ENCODE data around the gene ARRB2. TPM values are rescaled to one million over a fixed set of nuclear protein-coding genes. Genes with fewer than 3 reads are reported as not detected.
A peak's percentile ranks its signal among the peaks of the same experiment; 100 is the strongest.

ARRB2 gene
- 152 TPM for polyA plus RNA-seq (2012; ENCODE audit: insufficient read length, low read depth)

DNA sequence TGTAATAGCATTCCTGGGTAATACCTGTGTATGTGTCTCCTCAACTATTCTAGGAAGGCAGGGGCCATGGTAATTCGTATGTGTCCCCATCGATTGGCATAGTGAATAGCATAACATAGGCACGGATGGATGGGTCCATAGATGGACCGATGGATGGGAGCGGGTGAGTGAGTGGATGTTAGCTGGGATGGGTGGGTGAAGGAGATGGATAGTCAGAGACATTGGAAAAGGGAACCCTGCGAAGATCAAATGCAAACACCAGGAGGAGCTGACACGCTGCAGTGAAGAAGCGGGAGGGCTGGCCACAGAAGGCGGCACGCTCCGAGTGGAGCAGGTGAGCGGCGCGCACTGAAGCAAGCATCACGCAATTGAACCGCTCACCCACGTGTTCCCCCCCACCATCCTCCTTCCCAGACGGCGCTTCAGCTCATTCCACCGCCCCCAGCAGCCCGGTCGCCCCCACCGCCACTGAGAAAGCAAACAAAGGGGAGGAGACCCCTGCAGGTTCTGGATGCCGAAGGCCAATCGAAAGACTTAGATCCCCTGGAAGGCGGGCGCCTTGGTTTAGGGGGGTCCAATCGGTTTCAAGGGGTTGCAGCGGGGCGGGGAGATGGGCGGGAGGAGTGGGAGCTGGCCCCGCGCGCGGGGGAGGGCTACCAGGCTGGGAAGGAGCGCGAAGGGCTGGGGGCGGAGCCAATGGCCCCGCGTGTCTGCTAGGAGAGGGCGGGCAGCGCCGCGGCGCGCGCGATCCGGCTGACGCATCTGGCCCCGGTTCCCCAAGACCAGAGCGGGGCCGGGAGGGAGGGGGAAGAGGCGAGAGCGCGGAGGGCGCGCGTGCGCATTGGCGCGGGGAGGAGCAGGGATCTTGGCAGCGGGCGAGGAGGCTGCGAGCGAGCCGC lies at the start of gene ARRB2:
ARRB2 (plus strand) TSS at position 839 of the 899 bp plus-strand sequence. CDS start 90 bp downstream, outside the sequence.
- peak; percentile 57; the same call in 1 of the 2 replicates for TF ChIP-seq POLR2AphosphoS5 (IDR thresholded peaks at IDR 0.05; ENCODE audit: low read depth, low read length)
- 0 out of 4 replicates have a peak, but pooled peaks of 1 of the 2 experiments have one; percentile 5 for TF ChIP-seq REST (IDR thresholded peaks at IDR 0.05; ENCODE audit: insufficient read depth in 1 of 2, low read depth in 2 of 2, low read length in 2 of 2)
- TF ChIP-seq SIN3A (IDR thresholded peaks at IDR 0.05; ENCODE audit: borderline replicate concordance, insufficient read depth, low read length) = peak; percentile 44; the same call in 1 of the 2 replicates
- 0 out of 2 replicates have a peak, but pooled peaks have one; percentile 21 for TF ChIP-seq TAF1 (IDR thresholded peaks at IDR 0.05; ENCODE audit: borderline replicate concordance, insufficient read depth, low read length)
- peak; percentile 69 for TF ChIP-seq FOXP2 (optimal IDR thresholded peaks at IDR 0.05; ENCODE audit: borderline replicate concordance, extremely low read depth, extremely low read length, insufficient read depth)

DNA sequence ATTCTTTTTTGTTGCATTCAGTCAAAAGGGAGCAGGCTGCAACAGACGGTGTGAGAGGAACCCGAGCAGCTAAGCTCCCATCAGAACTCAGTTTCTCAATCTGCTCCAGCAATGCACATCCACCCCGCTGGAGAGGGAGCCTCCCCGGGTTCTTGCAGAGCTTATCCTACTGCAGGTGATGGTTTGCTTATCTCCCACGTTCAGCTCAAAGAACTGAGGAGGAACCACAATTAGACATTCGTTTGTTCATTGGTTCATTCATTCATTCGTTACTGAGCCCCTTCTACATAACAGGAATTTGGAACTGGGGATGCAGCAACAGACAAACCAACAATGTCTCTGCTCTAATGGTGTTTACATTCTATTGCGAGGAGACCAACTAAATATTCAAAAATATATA lies 46.7 kb upstream of the ARRB2 start:
- TF ChIP-seq TAF1 (IDR thresholded peaks at IDR 0.05; ENCODE audit: borderline replicate concordance, insufficient read depth, low read length) (no peak), POLR2AphosphoS5 (IDR thresholded peaks at IDR 0.05; ENCODE audit: low read depth, low read length) (no peak), FOXP2 (optimal IDR thresholded peaks at IDR 0.05; ENCODE audit: borderline replicate concordance, extremely low read depth, extremely low read length, insufficient read depth) (no peak), SIN3A (IDR thresholded peaks at IDR 0.05; ENCODE audit: borderline replicate concordance, insufficient read depth, low read length) (no peak), REST (IDR thresholded peaks at IDR 0.05; ENCODE audit: insufficient read depth in 1 of 2, low read depth in 2 of 2, low read length in 2 of 2) (no peak)

GRCh38 chr17:4664230-4664629 lies 46.2 kb upstream of the ARRB2 start:
- TF ChIP-seq REST (IDR thresholded peaks at IDR 0.05; ENCODE audit: insufficient read depth in 1 of 2, low read depth in 2 of 2, low read length in 2 of 2) (no peak), FOXP2 (optimal IDR thresholded peaks at IDR 0.05; ENCODE audit: borderline replicate concordance, extremely low read depth, extremely low read length, insufficient read depth) (no peak), POLR2AphosphoS5 (IDR thresholded peaks at IDR 0.05; ENCODE audit: low read depth, low read length) (no peak), TAF1 (IDR thresholded peaks at IDR 0.05; ENCODE audit: borderline replicate concordance, insufficient read depth, low read length) (no peak), SIN3A (IDR thresholded peaks at IDR 0.05; ENCODE audit: borderline replicate concordance, insufficient read depth, low read length) (no peak)

DNA sequence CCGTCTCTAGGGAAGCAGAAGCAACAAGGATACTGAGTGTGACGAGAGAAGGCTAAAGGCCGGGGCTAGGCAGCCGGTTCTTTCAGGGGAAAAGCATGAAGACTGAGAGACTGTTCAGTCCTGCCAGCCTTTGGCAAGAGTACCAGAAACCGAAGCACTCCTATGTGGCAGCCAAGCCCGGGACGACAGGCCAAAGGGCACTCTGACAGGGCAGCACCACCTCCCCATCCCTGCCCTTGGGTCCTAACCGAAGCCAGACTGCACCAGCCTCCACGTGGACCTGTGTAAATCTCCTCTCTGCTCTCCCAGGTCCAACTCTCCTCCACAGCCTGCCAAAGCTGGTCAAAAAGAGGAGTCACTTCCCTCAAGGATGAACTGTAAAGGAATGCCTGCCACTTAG lies 45.4 kb upstream of the ARRB2 start:
- TF ChIP-seq TAF1 (IDR thresholded peaks at IDR 0.05; ENCODE audit: borderline replicate concordance, insufficient read depth, low read length) = no peak
- no peak for TF ChIP-seq POLR2AphosphoS5 (IDR thresholded peaks at IDR 0.05; ENCODE audit: low read depth, low read length)
- TF ChIP-seq REST (IDR thresholded peaks at IDR 0.05; ENCODE audit: insufficient read depth in 1 of 2, low read depth in 2 of 2, low read length in 2 of 2) = no peak
- no peak for TF ChIP-seq SIN3A (IDR thresholded peaks at IDR 0.05; ENCODE audit: borderline replicate concordance, insufficient read depth, low read length)
- no peak for TF ChIP-seq FOXP2 (optimal IDR thresholded peaks at IDR 0.05; ENCODE audit: borderline replicate concordance, extremely low read depth, extremely low read length, insufficient read depth)

Measured in PFSK-1 (cell line).